Activated CD4-positive, alpha-beta T cell treated with anti-CD3 and anti-CD28 coated beads, Interleukin-2, amount 10 ng/mL, durations not matched to agents 7 days and 5 days (primary cell): ENCODE data around the gene AIFM3. TPM values are rescaled to one million over a fixed set of nuclear protein-coding genes. Genes with fewer than 3 reads are reported as not detected.

ENCODE experiments used
- CTCF ChIA-PET: fragments of 350-600 bp; sonication (Branson Sonifier 250); formaldehyde crosslinking; loops from one replicate; lab custom pipeline; 2021; ENCODE audit warnings: antibody characterized with exemption; lab: Charles Lee
- POLR2A ChIA-PET: fragments of 350-600 bp; sonication (Branson Sonifier 250); formaldehyde crosslinking; loops from one replicate; lab custom pipeline; 2021; ENCODE audit warnings: antibody characterized with exemption; lab: Charles Lee
- DNase-seq: peaks from one replicate; pipeline ENCODE4 v3.0.0-alpha.2; 2020
- H3K27ac Mint-ChIP-seq: one replicate; pipeline ENCODE4 v1.8.0; 2021; ENCODE audit warnings: mild to moderate bottlenecking, moderate library complexity, mixed read lengths
- H3K27me3 Mint-ChIP-seq: one replicate; pipeline ENCODE4 v1.8.0; 2021; ENCODE audit warnings: mixed read lengths
- H3K36me3 Mint-ChIP-seq: one replicate; pipeline ENCODE4 v1.8.0; 2021; ENCODE audit warnings: low read depth, mixed read lengths
- H3K4me1 Mint-ChIP-seq: one replicate; pipeline ENCODE4 v1.8.0; 2021; ENCODE audit warnings: mixed read lengths
- H3K4me3 Mint-ChIP-seq: one replicate; pipeline ENCODE4 v1.8.0; 2021; ENCODE audit warnings: mild to moderate bottlenecking, moderate library complexity, mixed read lengths
- H3K9me3 Mint-ChIP-seq: one replicate; pipeline ENCODE4 v1.8.0; 2021; ENCODE audit warnings: mixed read lengths
- total RNA-seq, 2 experiments: library from RNA; stranded (reverse); gene quantifications; one replicate each; pipeline ENCODE4 v1.2.3, GENCODE V29; 2021

The AIFM3 gene
- total RNA-seq, 2 experiments from 2014 or later, result 0.25 TPM; not detected in 1

DNA sequence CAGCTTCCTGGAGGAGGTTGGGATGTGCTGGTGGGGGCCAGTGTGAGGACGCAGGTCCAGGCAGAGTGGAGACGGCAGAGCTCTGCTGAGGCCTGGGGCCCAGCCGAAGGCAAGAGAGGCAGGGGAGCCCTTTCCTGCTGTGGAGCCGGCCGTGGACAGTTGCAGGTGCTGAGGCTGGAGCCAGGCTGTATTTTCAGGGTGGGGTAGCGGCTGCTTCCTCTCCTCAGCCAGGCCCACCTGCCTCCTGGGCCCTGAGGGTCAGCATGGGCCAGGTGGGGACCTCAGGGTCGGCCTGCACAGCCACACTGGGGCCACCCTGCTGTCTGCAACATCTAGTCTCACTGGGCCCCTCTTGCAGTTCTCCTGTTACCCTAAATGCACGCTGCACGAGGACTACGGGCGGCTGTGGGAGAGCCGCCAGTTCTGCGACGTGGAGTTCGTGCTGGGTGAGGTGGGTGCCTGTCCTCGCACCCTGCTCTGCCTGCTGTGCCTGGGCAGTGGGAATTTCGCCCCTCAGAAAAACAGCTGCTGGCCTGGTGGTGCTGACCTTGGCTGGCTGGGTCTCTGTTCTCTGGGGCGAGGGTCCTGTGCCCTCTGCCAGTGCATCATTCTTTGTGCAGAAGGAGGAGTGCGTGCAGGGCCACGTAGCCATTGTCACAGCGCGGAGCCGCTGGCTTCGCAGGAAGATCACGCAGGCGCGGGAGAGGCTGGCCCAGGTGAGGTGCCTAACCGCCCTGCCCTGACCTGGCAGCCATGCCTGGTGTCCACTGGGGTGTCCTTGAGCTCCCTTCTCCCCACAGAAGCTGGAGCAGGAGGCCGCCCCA, 26.5 kb downstream of the AIFM3 start:
- Mint-ChIP-seq H3K27me3 (no peaks in the 10 kb centered on the region), H3K4me3 (no peak overlapping the region), H3K9me3 (no peaks in the 10 kb centered on the region), H3K4me1 (peaks cover 10% of the 10 kb centered on the region), H3K36me3 (peaks cover 4% of the 10 kb centered on the region), H3K27ac (no peak overlapping the region)
- POLR2A ChIA-PET, result no interaction called here
- CTCF ChIA-PET, result interaction anchor here (2.3 kb wide), 1 partner anchor 11 kb away, joined by 7 read pairs; the partner anchor contains the start of gene LZTR1
- DNase-seq, result no peak

DNA sequence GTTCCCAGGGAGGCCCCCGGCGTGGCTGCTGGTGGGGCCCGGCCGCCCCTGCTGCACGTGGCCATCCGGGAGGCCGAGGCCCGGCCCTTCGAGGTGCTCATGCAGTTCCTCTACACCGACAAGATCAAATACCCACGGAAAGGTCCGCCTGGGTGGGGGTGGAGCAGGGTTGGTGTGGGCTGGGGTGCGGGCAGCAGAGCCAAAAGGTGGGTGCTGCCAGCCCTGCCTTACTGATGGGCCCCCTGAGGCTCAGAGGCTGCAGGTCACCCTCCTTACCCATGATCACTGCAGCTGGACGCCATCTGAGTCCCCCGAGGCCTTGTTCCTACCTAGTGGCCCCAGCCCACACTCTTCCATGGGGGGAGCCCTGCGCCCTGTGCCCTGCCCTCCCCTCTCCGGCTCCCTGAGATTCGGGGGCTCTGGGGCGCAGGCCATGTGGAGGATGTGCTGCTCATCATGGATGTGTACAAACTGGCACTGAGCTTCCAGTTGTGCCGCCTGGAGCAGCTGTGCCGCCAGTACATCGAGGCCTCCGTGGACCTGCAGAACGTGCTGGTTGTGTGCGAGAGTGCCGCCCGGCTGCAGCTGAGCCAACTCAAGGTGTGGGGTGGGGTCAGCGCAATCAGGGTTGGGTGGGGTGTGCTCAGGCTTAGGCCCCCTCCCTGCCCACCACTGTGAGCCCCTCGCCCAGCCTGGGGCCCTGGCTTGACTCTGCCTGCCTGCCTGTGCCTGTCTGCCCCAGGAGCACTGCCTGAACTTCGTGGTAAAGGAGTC, 27.3 kb downstream of the AIFM3 start:
- POLR2A ChIA-PET, result no interaction called here
- Mint-ChIP-seq H3K36me3 (peaks cover 4% of the 10 kb centered on the region), H3K27ac (no peak overlapping the region), H3K4me1 (peaks cover 11% of the 10 kb centered on the region), H3K27me3 (no peaks in the 10 kb centered on the region), H3K9me3 (no peaks in the 10 kb centered on the region), H3K4me3 (no peak overlapping the region)
- no peak for DNase-seq
- CTCF ChIA-PET, result interaction anchor here (2.3 kb wide), 1 partner anchor 12 kb away, joined by 7 read pairs; the partner anchor contains the start of gene LZTR1

- no peaks in the 10 kb centered on the region for H3K9me3 Mint-ChIP-seq
- H3K36me3 Mint-ChIP-seq, result peaks cover 4% of the 10 kb centered on the region
- no peak overlapping the region for H3K4me3 Mint-ChIP-seq
- peaks cover 7% of the 10 kb centered on the region for H3K4me1 Mint-ChIP-seq
- ChIA-PET POLR2A (no interaction called here), CTCF (interaction anchor here (2.3 kb wide), 1 partner anchor 13 kb away, joined by 7 read pairs; the partner anchor contains the start of gene LZTR1)
- no peak for DNase-seq
- no peaks in the 10 kb centered on the region for H3K27me3 Mint-ChIP-seq
- H3K27ac Mint-ChIP-seq, result no peak overlapping the region
These were observed 27.8 kb downstream of the AIFM3 start for GRCh38 chr22:20994902-20995241.

DNA sequence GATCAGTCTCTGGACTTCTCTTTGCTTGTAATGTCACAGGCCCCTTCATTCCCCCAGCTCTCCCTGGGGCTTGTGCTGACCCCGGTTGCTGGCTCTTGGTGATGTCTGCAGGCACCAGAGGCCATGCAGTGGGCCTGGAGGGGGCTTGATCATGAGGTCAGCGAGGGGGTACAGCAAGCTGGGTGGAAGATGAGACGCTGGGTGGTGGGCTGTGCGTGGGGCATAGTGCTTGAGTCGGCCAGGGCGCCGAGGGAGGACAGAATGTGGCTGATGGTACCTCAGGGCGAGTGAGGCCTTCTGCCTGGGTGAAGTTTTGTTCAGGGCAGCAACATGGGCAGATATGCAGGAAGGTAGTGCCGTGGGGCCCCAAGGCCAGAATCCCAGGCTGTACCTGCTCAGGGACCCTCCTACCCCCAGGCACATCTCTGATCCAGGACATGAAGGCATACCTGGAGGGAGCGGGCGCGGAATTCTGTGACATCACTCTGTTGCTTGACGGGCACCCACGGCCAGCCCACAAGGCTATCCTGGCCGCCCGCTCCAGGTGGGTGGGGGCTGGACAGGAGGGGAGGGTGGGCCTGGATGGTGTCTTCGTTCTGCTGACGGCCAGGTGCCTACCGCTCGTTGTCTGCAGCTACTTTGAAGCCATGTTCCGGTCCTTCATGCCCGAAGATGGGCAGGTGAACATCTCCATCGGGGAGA, 28.4 kb downstream of the AIFM3 start:
- POLR2A ChIA-PET, result no interaction called here

GRCh38 chr22:20996031-20996410, 29.0 kb downstream of the AIFM3 start:
- Mint-ChIP-seq H3K36me3 (peaks cover 5% of the 10 kb centered on the region), H3K4me1 (peaks cover 12% of the 10 kb centered on the region), H3K27ac (no peak overlapping the region), H3K4me3 (no peak overlapping the region), H3K27me3 (no peaks in the 10 kb centered on the region), H3K9me3 (no peaks in the 10 kb centered on the region)
- ChIA-PET POLR2A (no interaction called here), CTCF (interaction anchor here (2.3 kb wide), 1 partner anchor 14 kb away, joined by 7 read pairs; the partner anchor contains the start of gene LZTR1)
- no peak for DNase-seq

More for the DNA sequence above, 28.4 kb downstream of the AIFM3 start:
- Mint-ChIP-seq H3K36me3 (peaks cover 4% of the 10 kb centered on the region), H3K4me1 (peaks cover 7% of the 10 kb centered on the region), H3K4me3 (no peak overlapping the region), H3K9me3 (no peaks in the 10 kb centered on the region), H3K27ac (no peak overlapping the region), H3K27me3 (no peaks in the 10 kb centered on the region)
- no peak for DNase-seq
- CTCF ChIA-PET, result interaction anchor here (2.3 kb wide), 1 partner anchor 13 kb away, joined by 7 read pairs; the partner anchor contains the start of gene LZTR1

GRCh38 chr22:20996598-20997535, 29.8 kb downstream of the AIFM3 start:
- ChIA-PET CTCF (interaction anchor here (0.6 kb wide), 1 partner anchor 9 kb away, joined by 3 read pairs; no protein-coding TSS in a partner anchor), POLR2A (no interaction called here)
- Mint-ChIP-seq H3K4me1 (peaks cover 12% of the 10 kb centered on the region), H3K9me3 (no peaks in the 10 kb centered on the region), H3K36me3 (peaks cover 8% of the 10 kb centered on the region), H3K27ac (no peak overlapping the region), H3K27me3 (no peaks in the 10 kb centered on the region), H3K4me3 (no peak overlapping the region)
- DNase-seq, result no peak

DNA sequence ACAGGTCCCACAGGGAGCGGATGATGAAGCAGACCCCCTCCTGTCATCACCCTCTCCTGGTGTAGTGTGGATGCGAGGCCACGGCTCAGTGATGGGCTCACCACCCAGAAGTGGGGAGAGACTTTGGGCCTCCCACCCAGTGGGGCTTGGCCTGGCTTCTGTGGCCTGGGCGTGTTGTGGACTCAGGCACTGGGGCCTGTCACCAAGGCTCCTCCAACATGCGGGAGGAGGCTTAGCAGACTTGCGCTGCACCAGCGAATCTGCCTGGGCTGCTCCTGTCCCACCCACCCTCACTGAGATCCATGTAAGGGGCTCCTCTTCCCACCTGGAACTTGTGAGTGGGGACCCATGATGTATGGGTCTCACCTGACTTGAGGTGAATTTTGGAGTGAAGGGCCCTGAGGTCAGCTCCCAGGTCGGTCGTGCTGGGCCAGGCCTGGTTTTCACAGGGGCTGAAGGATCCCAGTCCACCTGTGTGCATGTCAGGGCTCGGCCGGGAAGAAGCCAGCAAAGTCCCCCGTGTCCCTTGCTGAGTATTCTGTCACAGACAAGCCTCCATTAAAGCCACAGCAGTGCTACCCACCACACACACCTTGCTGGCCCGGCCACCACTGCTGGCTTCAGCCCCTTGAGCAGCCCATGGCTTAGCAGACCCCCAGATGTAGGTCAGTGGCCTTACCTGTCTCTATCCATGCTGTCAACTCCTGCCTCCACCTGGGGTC, 30.6 kb downstream of the AIFM3 start:
- ChIA-PET CTCF (no interaction called here), POLR2A (no interaction called here)
- no peak overlapping the region for H3K4me3 Mint-ChIP-seq
- H3K36me3 Mint-ChIP-seq, result peaks cover 7% of the 10 kb centered on the region
- no peak for DNase-seq
- H3K9me3 Mint-ChIP-seq, result no peaks in the 10 kb centered on the region
- H3K27me3 Mint-ChIP-seq, result no peaks in the 10 kb centered on the region
- H3K27ac Mint-ChIP-seq, result no peak overlapping the region
- peaks cover 12% of the 10 kb centered on the region for H3K4me1 Mint-ChIP-seq

- Mint-ChIP-seq H3K27me3 (no peaks in the 10 kb centered on the region), H3K9me3 (no peaks in the 10 kb centered on the region), H3K27ac (peak overlapping the region; percentile 66), H3K4me3 (no peak overlapping the region), H3K4me1 (peaks cover 21% of the 10 kb centered on the region), H3K36me3 (peaks cover 5% of the 10 kb centered on the region)
- no peak for DNase-seq
- ChIA-PET CTCF (interaction anchor here (1.0 to 1.5 kb wide), 3 partner anchors 16 to 44 kb away, joined by 3 read pairs; partner anchors contain the start of gene LZTR1), POLR2A (no interaction called here)
These were observed 31.6 kb downstream of the AIFM3 start for GRCh38 chr22:20998411-20999336.

GRCh38 chr22:20999350-21000206, 32.5 kb downstream of the AIFM3 start:
- H3K27ac Mint-ChIP-seq, result peak overlapping the region; percentile 100
- ChIA-PET CTCF (interaction anchor here (1.0 to 1.5 kb wide), 4 partner anchors 14 to 43 kb away, joined by 3 read pairs; partner anchors contain the start of gene LZTR1), POLR2A (no interaction called here)
- DNase-seq, result no peak
- no peaks in the 10 kb centered on the region for H3K27me3 Mint-ChIP-seq
- H3K4me3 Mint-ChIP-seq, result peak overlapping the region; percentile 83
- no peaks in the 10 kb centered on the region for H3K9me3 Mint-ChIP-seq
- peaks cover 5% of the 10 kb centered on the region for H3K36me3 Mint-ChIP-seq
- peaks cover 23% of the 10 kb centered on the region for H3K4me1 Mint-ChIP-seq
